Measurements from ENCODE around the gene BEND3. TPM values are rescaled to one million over a fixed set of nuclear protein-coding genes. Genes with fewer than 3 reads are reported as not detected.

The BEND3 gene
- total RNA-seq, 2 experiments from 2014 or later, result 5.8 to 6.3 TPM

DNA sequence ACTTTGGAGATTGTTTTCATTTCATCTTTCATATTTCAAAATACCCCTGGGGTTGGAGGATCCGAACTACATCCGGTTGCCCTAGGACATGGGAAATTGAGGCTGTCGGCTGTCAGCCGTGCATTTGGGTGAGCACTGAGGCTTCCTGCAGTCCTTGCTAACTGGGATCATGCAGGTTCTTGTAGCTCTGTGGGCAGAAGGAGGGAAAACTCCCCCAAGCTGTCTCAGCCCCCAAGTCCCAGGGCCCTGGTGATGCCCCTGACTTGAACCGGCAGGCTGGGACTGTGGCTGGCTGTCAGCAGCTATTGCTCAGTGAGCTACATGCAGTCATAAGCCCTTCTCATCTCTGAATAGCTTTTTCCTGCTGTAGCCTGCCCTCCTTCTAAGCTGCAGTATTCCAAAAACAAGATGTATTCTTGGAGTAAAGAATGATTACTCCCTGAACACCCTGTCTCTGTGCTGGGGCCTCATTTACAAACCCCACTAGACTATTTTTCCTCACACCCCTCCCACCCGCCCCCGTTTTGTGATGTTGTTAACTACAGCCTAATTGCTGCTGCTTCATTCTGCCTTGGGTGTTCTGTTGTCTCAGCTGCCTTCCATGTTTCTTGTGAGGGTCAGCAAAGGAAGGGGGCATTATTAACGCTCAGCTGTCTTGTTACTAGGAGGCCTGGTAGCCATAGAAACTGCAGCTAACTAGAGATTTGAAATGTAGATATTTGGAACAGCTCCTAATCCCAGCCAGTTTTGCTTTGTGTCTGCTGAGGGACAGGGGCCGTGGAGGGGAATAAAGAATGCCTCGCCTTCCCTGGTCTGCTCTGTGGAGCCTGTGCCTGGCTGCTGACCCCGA is 69.3 kb downstream of the BEND3 start:
- POLR2A ChIA-PET, result interaction anchor here (0.8 kb wide), 1 partner anchor 16 kb away, joined by 3 read pairs; no protein-coding TSS in a partner anchor

DNA sequence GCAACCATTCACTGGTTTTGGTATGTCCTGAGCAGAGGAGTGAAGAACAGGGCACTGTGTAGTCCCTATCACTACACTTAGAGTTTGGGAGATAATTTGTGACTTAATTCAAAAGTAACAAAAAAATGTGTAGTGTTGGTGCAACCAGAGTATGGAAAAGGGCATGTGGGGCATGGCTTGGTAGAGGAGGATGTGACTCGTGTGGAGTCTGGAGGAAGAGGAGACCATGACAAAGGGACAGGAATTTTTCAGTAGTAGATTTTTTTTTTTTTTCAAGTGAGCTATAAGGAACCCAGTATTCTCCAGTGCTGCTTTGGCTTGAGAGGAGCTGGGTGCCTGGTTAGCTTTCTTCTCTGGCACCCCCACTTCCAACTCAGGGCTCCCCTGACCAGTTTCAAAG is 82.2 kb downstream of the BEND3 start:
- H3K4me1 Mint-ChIP-seq (ENCODE audit: low read depth), result peaks cover 36% of the 10 kb centered on the region
- POLR2A ChIA-PET, result interaction anchor here (1.1 kb wide), 1 partner anchor 81 kb away, joined by 3 read pairs; no protein-coding TSS in a partner anchor
- TF ChIP-seq CTCF (IDR thresholded peaks at IDR 0.05), result no peak
- peak overlapping the region; percentile 13 for H3K27ac Mint-ChIP-seq
- peaks cover 18% of the 10 kb centered on the region for H3K36me3 Mint-ChIP-seq (ENCODE audit: low read depth)
- CTCF ChIA-PET, result interaction anchor here (1.0 to 1.5 kb wide), 3 partner anchors 10 to 81 kb away, joined by 3 to 5 read pairs (median 4); no protein-coding TSS in a partner anchor
- DNase-seq (no peak), ATAC-seq (no peak)
- no peaks in the 10 kb centered on the region for H3K9me3 Mint-ChIP-seq
- intact Hi-C loops (cut with micrococcal nuclease), result no loop called here
- H3K4me3 Mint-ChIP-seq, result no peak overlapping the region
- no peaks in the 10 kb centered on the region for H3K27me3 Mint-ChIP-seq

More for the DNA sequence above, 69.3 kb downstream of the BEND3 start:
- Mint-ChIP-seq H3K9me3 (no peaks in the 10 kb centered on the region), H3K27me3 (no peaks in the 10 kb centered on the region), H3K4me3 (no peak overlapping the region), H3K4me1 (ENCODE audit: low read depth) (peaks cover 6% of the 10 kb centered on the region), H3K27ac (no peak overlapping the region), H3K36me3 (ENCODE audit: low read depth) (peaks cover 10% of the 10 kb centered on the region)
- TF ChIP-seq CTCF (IDR thresholded peaks at IDR 0.05), result no peak
- CTCF ChIA-PET, result interaction anchor here (0.8 kb wide), 1 partner anchor 18 kb away, joined by 3 read pairs; the partner anchor contains the start of gene MTRES1
- no peak for ATAC-seq
- no peak for DNase-seq
- intact Hi-C loops (cut with micrococcal nuclease), result no loop called here

DNA sequence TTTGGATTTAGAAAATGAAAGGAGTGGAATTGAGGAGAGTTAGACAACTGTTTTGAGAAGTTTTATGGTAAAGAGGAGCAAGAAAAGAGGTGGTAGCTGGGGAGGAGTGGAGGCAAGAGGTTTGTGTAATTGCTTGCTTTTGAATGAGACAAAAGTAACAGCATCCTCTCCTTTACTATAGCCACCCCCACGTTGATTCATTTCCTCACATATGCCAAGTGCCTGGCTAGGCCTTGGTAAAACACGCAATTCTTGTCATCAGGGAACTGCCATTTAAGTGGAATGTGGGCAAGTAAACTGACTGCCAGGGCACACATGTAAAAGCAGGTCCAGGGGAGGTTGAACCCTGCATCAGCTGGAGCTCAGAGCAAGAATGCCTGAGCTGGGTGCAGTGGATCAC is 83.3 kb downstream of the BEND3 start:
- ChIA-PET POLR2A (no interaction called here), CTCF (no interaction called here)
- peaks cover 18% of the 10 kb centered on the region for H3K36me3 Mint-ChIP-seq (ENCODE audit: low read depth)
- H3K27ac Mint-ChIP-seq, result peak overlapping the region; percentile 59
- no peaks in the 10 kb centered on the region for H3K9me3 Mint-ChIP-seq
- no peak for ATAC-seq
- no peak overlapping the region for H3K4me3 Mint-ChIP-seq
- intact Hi-C loops (cut with micrococcal nuclease), result no loop called here
- H3K4me1 Mint-ChIP-seq (ENCODE audit: low read depth), result peaks cover 36% of the 10 kb centered on the region
- H3K27me3 Mint-ChIP-seq, result no peaks in the 10 kb centered on the region
- no peak for TF ChIP-seq CTCF (IDR thresholded peaks at IDR 0.05)
- no peak for DNase-seq

DNA sequence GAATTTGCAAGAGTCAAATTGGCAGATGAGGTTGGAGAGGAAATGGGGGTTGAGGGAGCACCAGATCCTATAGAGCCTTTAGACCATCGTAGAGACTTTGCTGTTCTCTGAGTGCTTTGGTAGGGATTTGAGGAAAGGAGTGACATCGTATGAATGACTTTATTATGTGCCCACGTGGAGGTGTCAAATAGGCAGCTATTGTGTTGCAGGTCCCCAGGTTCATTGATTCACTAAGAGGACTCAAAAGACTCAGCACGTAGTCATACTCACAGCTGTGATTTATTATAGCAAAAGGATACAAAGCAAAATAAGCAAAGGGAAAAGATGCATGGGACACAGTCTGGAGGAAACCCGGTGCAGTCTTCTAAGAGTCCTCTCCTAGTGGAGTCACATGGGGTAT is 85.2 kb downstream of the BEND3 start:
- DNase-seq (no peak), ATAC-seq (no peak)
- no peaks in the 10 kb centered on the region for H3K27me3 Mint-ChIP-seq
- H3K27ac Mint-ChIP-seq, result peak overlapping the region; percentile 36
- peaks cover 33% of the 10 kb centered on the region for H3K4me1 Mint-ChIP-seq (ENCODE audit: low read depth)
- CTCF ChIA-PET, result interaction anchor here (4.3 kb wide), 1 partner anchor 83 kb away, joined by 21 read pairs; no protein-coding TSS in a partner anchor
- H3K36me3 Mint-ChIP-seq (ENCODE audit: low read depth), result peaks cover 16% of the 10 kb centered on the region
- intact Hi-C loops (cut with micrococcal nuclease), result no loop called here
- peak overlapping the region; percentile 93 for H3K4me3 Mint-ChIP-seq
- no peaks in the 10 kb centered on the region for H3K9me3 Mint-ChIP-seq
- POLR2A ChIA-PET, result interaction anchor here (0.8 to 1.1 kb wide), 2 partner anchors 16 to 84 kb away, joined by 3 read pairs; no protein-coding TSS in a partner anchor
- no peak for TF ChIP-seq CTCF (IDR thresholded peaks at IDR 0.05)

GRCh38 chr6:107026965-107027364 is 88.3 kb downstream of the BEND3 start:
- H3K27ac Mint-ChIP-seq, result no peak overlapping the region
- H3K27me3 Mint-ChIP-seq, result no peaks in the 10 kb centered on the region
- H3K4me3 Mint-ChIP-seq, result no peak overlapping the region
- DNase-seq (no peak), ATAC-seq (no peak)
- POLR2A ChIA-PET, result no interaction called here
- CTCF ChIA-PET, result interaction anchor here (1.9 to 4.3 kb wide), 3 partner anchors 9 to 89 kb away, joined by 7 to 21 read pairs (median 14); partner anchors contain the start of gene BEND3
- H3K9me3 Mint-ChIP-seq, result no peaks in the 10 kb centered on the region
- H3K36me3 Mint-ChIP-seq (ENCODE audit: low read depth), result peaks cover 13% of the 10 kb centered on the region
- intact Hi-C loops (cut with micrococcal nuclease), result no loop called here
- peaks cover 24% of the 10 kb centered on the region for H3K4me1 Mint-ChIP-seq (ENCODE audit: low read depth)
- TF ChIP-seq CTCF (IDR thresholded peaks at IDR 0.05), result no peak

Measured in activated CD8-positive, alpha-beta T cell treated with anti-CD3 and anti-CD28 coated beads for 36 hours (primary cell).